HL-60 (cell line): Measurements from ENCODE around the gene MRPL21.

Source experiments
- GABPA ChIP-seq: IDR thresholded peaks from 2 replicates; pipeline ENCODE4 v1.6.1; 2012; ENCODE audit warnings: low read depth
- POLR2AphosphoS5 ChIP-seq: IDR thresholded peaks from 2 replicates; pipeline ENCODE4 v1.6.1; 2012; ENCODE audit warnings: low read depth
- REST ChIP-seq: IDR thresholded peaks from 2 replicates; pipeline ENCODE4 v1.6.1; 2012; ENCODE audit warnings: low read depth; ENCODE audit not compliant: insufficient replicate concordance
- TF ChIP-seq, protein P1 (sequence below): IDR thresholded peaks from one replicate; pipeline ENCODE4 v1.5.1; 2011; ENCODE audit warnings: low read length, control low read depth, inconsistent platforms; ENCODE audit not compliant: insufficient read depth

DNA sequence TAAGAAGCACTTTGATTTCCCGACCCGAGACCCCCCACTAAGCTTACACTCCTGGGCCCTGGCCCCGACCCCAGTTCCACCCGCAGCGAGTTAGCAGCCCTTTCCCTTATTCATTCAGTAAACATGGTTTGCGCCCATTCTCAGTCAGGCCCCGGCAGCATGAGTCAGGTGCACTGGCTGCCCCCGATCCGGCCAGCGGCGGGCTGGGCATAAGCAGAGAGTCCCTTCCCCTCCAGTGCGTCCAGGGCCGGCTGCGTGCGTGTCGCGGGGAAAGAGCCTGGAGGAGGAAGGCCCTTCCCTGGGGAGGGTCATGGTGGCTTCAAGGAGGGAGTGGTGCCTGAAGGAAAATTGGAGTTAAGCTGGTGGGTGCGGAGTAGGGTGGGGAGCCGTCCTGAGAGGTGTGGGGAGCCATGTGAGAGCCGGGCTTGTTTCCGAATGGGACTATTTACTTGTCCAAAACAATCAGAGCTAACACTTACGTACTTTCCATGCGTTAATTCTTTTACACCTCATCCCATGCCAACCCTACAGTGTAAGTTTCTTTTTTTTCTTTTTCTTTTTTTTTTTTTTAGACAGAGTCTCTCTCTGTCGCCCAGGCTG lies 716 bp upstream of the MRPL21 start:
- TF ChIP-seq, protein P1, sequence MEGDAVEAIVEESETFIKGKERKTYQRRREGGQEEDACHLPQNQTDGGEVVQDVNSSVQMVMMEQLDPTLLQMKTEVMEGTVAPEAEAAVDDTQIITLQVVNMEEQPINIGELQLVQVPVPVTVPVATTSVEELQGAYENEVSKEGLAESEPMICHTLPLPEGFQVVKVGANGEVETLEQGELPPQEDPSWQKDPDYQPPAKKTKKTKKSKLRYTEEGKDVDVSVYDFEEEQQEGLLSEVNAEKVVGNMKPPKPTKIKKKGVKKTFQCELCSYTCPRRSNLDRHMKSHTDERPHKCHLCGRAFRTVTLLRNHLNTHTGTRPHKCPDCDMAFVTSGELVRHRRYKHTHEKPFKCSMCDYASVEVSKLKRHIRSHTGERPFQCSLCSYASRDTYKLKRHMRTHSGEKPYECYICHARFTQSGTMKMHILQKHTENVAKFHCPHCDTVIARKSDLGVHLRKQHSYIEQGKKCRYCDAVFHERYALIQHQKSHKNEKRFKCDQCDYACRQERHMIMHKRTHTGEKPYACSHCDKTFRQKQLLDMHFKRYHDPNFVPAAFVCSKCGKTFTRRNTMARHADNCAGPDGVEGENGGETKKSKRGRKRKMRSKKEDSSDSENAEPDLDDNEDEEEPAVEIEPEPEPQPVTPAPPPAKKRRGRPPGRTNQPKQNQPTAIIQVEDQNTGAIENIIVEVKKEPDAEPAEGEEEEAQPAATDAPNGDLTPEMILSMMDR = no peak
- no peak for TF ChIP-seq GABPA
- no peak for TF ChIP-seq POLR2AphosphoS5
- TF ChIP-seq REST = no peak
